Activated CD8-positive, alpha-beta memory T cell treated with anti-CD3 and anti-CD28 coated beads for 36 hours (primary cell): ENCODE measurements around the gene MSI2. TPM values are rescaled to one million over a fixed set of nuclear protein-coding genes. Genes with fewer than 3 reads are reported as not detected.

Experiments
- CTCF ChIA-PET: fragments of 350-600 bp; sonication (Branson Sonifier 250); formaldehyde crosslinking; loops from one replicate; lab custom pipeline; 2021; ENCODE audit warnings: antibody characterized with exemption; lab: Charles Lee
- POLR2A ChIA-PET: fragments of 350-600 bp; sonication (Branson Sonifier 250); formaldehyde crosslinking; loops from one replicate; lab custom pipeline; 2021; ENCODE audit warnings: antibody characterized with exemption; lab: Charles Lee
- total RNA-seq, 2 experiments: library from RNA; stranded (reverse); gene quantifications; one replicate each; pipeline ENCODE4 v1.2.3, GENCODE V29; 2021

Gene MSI2
- total RNA-seq, 2 experiments from 2014 or later: 56.5 to 59.6 TPM

GRCh38 chr17:57412520-57413096 lies 156.3 kb downstream of the MSI2 start:
- ChIA-PET CTCF (no interaction called here), POLR2A (no interaction called here)

DNA sequence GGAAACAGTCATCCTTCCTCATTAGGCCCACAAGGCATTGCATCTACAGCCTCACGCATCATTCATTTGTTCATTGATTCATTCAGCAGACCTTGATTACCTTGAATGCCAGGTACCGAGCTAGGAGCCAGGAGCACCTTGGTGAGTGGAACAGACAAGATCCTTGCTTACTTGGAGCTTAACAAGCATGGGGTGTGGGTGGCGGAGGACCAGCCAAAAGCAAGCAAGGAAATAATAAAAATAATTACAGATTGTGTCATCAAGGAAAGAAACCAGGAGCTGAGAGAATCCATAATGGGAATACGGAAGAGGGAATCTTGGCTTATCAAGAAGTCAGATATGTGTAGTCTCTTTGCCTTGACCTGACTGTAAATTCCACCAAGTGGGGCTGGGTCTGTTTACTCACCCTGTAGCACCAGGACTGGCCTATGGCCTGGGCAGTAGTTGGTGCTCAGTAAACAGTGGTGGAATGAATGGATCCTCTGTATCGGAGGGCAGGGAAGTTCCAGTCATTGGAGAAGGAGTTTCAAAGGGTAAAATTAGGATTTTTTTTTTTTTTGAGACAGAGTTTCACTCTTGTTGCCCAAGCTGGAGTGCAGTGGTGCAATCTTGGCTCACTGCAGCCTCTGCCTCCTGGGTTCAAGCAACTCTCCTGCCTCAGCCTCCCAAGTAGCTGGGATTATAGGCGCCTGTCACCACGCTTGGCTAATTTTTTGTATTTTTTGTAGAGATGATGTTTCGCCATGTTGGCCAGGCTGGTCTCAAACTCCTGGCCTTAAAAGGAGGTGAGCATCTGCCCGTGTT lies 157.7 kb downstream of the MSI2 start:
- ChIA-PET CTCF (no interaction called here), POLR2A (no interaction called here)

DNA sequence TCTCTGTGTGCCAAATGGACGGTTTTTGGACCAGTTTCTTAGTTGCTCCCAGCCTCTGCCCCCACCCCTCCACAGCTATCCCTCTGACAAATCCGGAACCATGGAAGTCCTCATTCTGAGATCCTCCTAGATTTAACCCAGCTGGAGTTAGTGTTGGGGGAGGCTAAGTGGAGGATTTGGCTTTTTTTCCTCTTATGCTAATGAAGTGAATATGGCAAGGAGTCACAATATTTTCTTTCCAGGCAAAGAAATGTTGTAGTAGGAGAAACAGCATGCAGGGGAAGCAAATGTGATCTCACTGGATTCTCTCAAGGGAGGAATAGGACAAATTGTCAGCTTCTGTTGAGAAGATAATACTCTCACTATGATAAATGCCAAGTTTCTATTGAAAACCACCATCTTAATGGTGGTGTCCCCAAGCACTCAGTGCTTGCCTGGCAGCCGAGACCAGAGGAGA lies 159.5 kb downstream of the MSI2 start:
- POLR2A ChIA-PET: no interaction called here
- CTCF ChIA-PET: no interaction called here

DNA sequence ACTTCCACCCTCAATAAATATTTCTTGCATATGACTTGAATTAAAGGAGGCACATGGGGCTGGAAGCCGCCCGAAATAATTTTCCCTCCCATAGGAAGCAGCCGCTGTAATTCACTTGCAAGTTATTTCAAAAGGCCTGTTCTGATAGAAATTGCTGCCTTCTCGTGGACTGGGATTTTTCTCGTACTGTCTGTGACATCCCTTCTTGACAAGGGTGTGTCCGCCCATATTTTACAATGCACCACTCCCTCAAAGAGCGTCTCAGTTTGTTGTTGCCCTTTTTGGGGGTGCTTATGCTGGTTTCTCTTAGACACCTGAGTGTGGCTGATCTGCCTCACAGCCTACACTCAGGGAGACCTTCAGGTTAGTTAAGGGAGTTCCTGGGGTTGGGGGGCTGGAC lies 160.0 kb downstream of the MSI2 start:
- ChIA-PET POLR2A (no interaction called here), CTCF (no interaction called here)

- POLR2A ChIA-PET: no interaction called here
- CTCF ChIA-PET: interaction anchor here (0.9 kb wide), 1 partner anchor 175 kb away, joined by 3 read pairs; no protein-coding TSS in a partner anchor
Observed at GRCh38 chr17:57417956-57418355, 161.6 kb downstream of the MSI2 start.

GRCh38 chr17:57418463-57419246 lies 162.3 kb downstream of the MSI2 start:
- ChIA-PET POLR2A (interaction anchor here (0.7 to 0.8 kb wide), 2 partner anchors 23 to 181 kb away, joined by 6 to 7 read pairs; no protein-coding TSS in a partner anchor), CTCF (interaction anchor here (1.4 kb wide), 1 partner anchor 176 kb away, joined by 3 read pairs; no protein-coding TSS in a partner anchor)

DNA sequence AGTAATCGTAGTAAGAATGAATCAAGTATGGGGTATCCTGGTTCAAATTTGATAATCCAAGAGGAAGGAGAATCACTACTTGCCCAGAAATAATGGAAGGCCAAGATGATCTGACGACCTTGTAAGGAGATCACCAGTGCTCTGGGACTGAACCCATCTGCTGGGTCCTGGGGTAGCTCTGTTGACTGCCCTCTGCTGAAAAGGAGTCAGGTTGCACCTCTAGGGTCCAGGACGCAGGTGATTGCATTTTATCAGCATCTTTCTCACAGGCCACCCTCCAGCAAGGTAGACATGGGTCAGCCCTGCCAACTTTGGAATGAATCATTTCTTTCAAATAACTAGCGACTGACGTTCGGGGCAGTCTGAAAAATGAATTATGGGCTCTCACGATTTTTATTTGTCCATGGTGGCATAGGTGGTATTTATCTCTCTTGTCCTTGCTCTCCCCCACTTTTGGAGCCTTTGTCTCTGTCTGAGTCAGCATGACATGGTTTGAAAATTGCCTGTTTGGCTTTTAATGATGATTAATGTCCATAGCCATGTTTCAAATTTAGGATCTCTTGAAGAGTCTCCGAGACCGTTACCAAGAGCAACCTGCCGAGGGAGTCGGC lies 163.7 kb downstream of the MSI2 start:
- CTCF ChIA-PET: interaction anchor here (1.3 kb wide), 1 partner anchor 177 kb away, joined by 5 read pairs; no protein-coding TSS in a partner anchor
- POLR2A ChIA-PET: interaction anchor here (0.7 kb wide), 1 partner anchor 186 kb away, joined by 4 read pairs; no protein-coding TSS in a partner anchor

GRCh38 chr17:57420734-57421717 lies 164.7 kb downstream of the MSI2 start:
- CTCF ChIA-PET: interaction anchor here (1.3 kb wide), 1 partner anchor 178 kb away, joined by 5 read pairs; no protein-coding TSS in a partner anchor
- POLR2A ChIA-PET: interaction anchor here (0.6 kb wide), 1 partner anchor 168 kb away, joined by 3 read pairs; no protein-coding TSS in a partner anchor

GRCh38 chr17:57422574-57423164 lies 166.3 kb downstream of the MSI2 start:
- CTCF ChIA-PET: interaction anchor here (0.6 kb wide), 1 partner anchor 165 kb away, joined by 3 read pairs; no protein-coding TSS in a partner anchor
- POLR2A ChIA-PET: no interaction called here

GRCh38 chr17:57423541-57423940 lies 167.2 kb downstream of the MSI2 start:
- CTCF ChIA-PET: interaction anchor here (0.6 kb wide), 1 partner anchor 166 kb away, joined by 3 read pairs; no protein-coding TSS in a partner anchor
- POLR2A ChIA-PET: interaction anchor here (0.8 kb wide), 1 partner anchor 38 kb away, joined by 3 read pairs; no protein-coding TSS in a partner anchor

DNA sequence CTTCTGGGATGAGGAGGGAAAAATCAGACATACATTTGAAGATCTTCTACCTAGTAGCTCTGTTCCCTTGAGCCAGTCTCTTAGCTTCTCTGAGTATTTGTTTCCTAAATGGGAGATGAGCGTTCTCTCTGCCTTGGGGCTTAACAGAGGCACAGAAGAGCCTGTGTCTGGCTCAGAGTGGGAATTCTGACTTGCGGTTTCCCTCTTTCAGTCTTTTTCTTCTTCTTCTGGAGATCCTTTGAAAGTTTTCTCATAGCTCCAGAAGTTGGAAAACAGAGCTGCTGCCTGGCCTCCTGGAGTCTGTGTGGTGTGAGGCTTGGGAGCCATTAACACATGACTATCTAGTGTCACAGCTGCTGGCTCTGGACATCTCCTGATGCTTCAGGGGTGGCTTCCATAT lies 167.9 kb downstream of the MSI2 start:
- ChIA-PET POLR2A (no interaction called here), CTCF (no interaction called here)

DNA sequence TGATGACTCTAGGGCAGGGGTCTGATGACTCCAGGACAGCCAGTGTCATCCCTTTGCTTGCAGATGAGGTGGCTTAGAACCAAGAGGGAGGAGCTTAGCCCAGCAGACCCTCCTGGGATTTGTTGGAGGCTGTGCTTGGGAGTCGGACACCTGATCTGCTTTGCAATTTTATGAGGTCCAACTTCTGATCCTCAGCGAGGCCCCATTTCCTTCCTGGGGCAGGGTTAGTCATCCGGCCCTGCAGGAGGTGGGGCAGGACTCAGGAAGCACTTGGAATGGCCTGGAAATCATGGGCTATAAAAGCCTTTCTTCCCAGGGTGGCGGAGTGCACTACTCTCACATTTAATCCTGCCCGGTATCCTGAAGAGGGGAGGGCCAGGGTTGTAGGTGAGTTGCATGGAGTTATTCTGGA lies 168.5 kb downstream of the MSI2 start:
- ChIA-PET CTCF (no interaction called here), POLR2A (no interaction called here)

GRCh38 chr17:57425431-57425830 lies 169.1 kb downstream of the MSI2 start:
- ChIA-PET POLR2A (no interaction called here), CTCF (no interaction called here)

- ChIA-PET POLR2A (no interaction called here), CTCF (no interaction called here)
Observed at GRCh38 chr17:57425903-57426880, 169.9 kb downstream of the MSI2 start.

- CTCF ChIA-PET: no interaction called here
- POLR2A ChIA-PET: no interaction called here
Observed at GRCh38 chr17:57429966-57430365, 173.6 kb downstream of the MSI2 start.

DNA sequence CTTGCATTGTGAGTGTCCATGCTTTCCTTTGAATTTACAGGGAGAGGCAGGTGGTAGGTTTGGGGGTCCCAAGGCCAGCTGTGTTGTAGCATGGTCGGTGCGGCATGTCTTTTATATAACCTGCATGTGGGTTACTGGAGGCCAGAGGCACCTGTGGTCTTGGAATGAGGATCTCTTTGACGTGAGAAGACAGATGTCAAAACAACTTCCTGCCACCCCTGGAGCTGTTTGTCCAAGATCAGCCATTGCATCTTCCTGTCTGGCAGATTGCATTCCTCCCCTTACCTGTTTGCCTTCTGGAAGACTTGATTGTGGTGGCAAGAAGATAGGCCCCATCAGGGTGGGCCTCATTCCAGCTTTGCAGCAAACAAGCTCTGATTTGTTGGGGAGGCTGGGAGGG lies 175.1 kb downstream of the MSI2 start:
- ChIA-PET POLR2A (no interaction called here), CTCF (no interaction called here)
